ENCODE results near the gene ALKBH5. TPM values are rescaled to one million over a fixed set of nuclear protein-coding genes. Genes with fewer than 3 reads are reported as not detected.

ALKBH5 gene
- polyA plus RNA-seq, 2 of the 4 experiments (the other 2 are of a cell fraction): 57.9 to 105 TPM

DNA sequence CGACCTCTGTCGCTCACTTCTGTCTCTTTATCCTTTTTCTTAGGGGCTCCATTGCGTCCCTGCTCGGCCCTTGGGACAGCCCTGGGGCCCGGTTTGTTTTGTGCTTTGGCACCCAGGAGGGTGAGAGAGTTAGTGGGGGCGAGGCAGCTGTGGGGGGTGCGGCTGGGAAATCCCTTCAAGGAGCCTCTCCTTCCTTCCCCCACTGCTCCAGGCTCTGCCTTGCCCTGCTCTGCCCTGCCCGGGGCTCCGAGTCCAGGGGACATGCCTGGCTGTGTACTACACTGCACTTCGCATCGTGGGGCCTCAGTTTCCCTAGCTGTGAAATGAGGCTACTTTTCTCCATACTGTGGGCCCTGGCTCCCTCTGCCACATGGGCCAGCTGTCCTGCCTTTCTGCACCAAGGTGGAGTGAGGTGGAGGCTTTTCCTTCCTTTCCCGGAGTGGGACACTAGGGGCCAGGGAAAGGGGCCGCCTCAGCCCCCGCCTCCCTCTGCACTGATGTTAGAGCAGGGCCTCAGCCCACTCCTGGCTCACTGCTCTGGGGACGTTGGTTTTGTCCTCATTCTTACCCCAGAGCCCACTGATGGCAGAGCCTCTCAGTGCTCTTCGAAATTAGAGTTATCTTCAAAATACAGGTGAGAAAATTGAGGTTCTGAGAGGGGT lies 42.8 kb downstream of the ALKBH5 start:
- ChIA-PET POLR2A (no interaction called here), CTCF (interaction anchor here (0.8 to 1.2 kb wide), 2 partner anchors 9 to 10 kb away, joined by 4 to 8 read pairs; no protein-coding TSS in a partner anchor)
- H3K4me1 ChIP-seq: peaks cover 11% of the 10 kb centered on the region
- peak overlapping the region; percentile 85 to 96 for H3K27ac ChIP-seq
- 53% methylated on average over 14 of the region's 16 CpGs for WGBS (ENCODE audit: missing lambda C conversion rate)
- H3K9me3 ChIP-seq: no peaks in the 10 kb centered on the region
- TF ChIP-seq RCOR1 (IDR thresholded peaks at IDR 0.05; ENCODE audit: low read depth, low read length) (no peak), MYC (IDR thresholded peaks at IDR 0.05; ENCODE audit: borderline replicate concordance, low read length) (no peak), RNF2 (IDR thresholded peaks at IDR 0.05; ENCODE audit: borderline replicate concordance, low read depth) (no peak), CEBPB (IDR thresholded peaks at IDR 0.05) (no peak), RAD21 (conservative IDR thresholded peaks at IDR 0.05 in 1 of 2, IDR thresholded peaks at IDR 0.05 in 1 of 2) (no peak), SMC3 (IDR thresholded peaks at IDR 0.05) (no peak), RFX5 (IDR thresholded peaks at IDR 0.05) (no peak), MAFK (IDR thresholded peaks at IDR 0.05; ENCODE audit: partially characterized antibody) (no peak), EHMT2 (IDR thresholded peaks at IDR 0.05; ENCODE audit: low read depth) (no peak), POLR2A (IDR thresholded peaks at IDR 0.05; ENCODE audit: low read length) (no peak), CBX2 (IDR thresholded peaks at IDR 0.05; ENCODE audit: borderline replicate concordance, low read depth) (no peak), PHF8 (IDR thresholded peaks at IDR 0.05; ENCODE audit: borderline replicate concordance, low read depth) (no peak), HDAC2 (IDR thresholded peaks at IDR 0.05) (no peak), CHD4 (IDR thresholded peaks at IDR 0.05; ENCODE audit: borderline replicate concordance) (no peak)
- TF ChIP-seq, protein P1, sequence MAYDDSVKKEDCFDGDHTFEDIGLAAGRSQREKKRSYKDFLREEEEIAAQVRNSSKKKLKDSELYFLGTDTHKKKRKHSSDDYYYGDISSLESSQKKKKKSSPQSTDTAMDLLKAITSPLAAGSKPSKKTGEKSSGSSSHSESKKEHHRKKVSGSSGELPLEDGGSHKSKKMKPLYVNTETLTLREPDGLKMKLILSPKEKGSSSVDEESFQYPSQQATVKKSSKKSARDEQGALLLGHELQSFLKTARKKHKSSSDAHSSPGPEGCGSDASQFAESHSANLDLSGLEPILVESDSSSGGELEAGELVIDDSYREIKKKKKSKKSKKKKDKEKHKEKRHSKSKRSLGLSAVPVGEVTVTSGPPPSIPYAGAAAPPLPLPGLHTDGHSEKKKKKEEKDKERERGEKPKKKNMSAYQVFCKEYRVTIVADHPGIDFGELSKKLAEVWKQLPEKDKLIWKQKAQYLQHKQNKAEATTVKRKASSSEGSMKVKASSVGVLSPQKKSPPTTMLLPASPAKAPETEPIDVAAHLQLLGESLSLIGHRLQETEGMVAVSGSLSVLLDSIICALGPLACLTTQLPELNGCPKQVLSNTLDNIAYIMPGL (CRISPR knock-in tag; IDR thresholded peaks at IDR 0.05; ENCODE audit: borderline replicate concordance): no peak
- TF ChIP-seq, protein P2, sequence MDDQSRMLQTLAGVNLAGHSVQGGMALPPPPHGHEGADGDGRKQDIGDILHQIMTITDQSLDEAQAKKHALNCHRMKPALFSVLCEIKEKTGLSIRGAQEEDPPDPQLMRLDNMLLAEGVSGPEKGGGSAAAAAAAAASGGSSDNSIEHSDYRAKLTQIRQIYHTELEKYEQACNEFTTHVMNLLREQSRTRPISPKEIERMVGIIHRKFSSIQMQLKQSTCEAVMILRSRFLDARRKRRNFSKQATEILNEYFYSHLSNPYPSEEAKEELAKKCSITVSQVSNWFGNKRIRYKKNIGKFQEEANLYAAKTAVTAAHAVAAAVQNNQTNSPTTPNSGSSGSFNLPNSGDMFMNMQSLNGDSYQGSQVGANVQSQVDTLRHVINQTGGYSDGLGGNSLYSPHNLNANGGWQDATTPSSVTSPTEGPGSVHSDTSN (IDR thresholded peaks at IDR 0.05): no peak
- DNase-seq (ENCODE audit: low read depth in 1 of 2, low spot score in 1 of 2) (no peak), ATAC-seq (peak in 1 of 2 experiments; percentile 5; a peak in 3 of 6 replicates), FAIRE-seq (no peak)
- H3K4me3 ChIP-seq: peak overlapping the region; percentile 79
- peak overlapping the region; percentile 95 for H3K4me2 ChIP-seq

DNA sequence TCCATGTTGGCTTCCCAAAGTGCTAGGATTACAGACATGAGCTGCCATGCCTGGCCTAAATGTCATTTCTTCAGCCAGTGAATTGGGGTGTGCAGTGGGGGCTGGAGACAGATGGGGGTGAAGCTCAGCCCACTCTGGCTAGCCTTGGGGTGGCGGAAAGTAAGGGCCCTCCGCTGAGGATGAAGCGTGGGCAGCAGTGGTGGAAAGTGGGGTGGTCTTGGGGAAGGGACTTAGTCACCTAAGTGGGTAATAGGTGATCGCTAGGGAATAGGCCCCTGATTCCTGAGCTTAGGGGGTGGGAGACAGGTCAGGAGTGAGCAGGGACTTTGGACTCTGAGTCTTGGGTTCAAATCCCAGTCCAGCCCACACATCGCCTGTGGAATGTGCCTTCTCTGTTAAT lies 44.0 kb downstream of the ALKBH5 start:
- no peak for TF ChIP-seq RFX5 (IDR thresholded peaks at IDR 0.05)
- no peak for TF ChIP-seq MAFK (IDR thresholded peaks at IDR 0.05; ENCODE audit: partially characterized antibody)
- no peak for TF ChIP-seq NPAS2 (CRISPR knock-in tag; IDR thresholded peaks at IDR 0.05; ENCODE audit: borderline replicate concordance)
- TF ChIP-seq JUN (IDR thresholded peaks at IDR 0.05): no peak
- TF ChIP-seq, protein P3, sequence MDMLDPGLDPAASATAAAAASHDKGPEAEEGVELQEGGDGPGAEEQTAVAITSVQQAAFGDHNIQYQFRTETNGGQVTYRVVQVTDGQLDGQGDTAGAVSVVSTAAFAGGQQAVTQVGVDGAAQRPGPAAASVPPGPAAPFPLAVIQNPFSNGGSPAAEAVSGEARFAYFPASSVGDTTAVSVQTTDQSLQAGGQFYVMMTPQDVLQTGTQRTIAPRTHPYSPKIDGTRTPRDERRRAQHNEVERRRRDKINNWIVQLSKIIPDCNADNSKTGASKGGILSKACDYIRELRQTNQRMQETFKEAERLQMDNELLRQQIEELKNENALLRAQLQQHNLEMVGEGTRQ (IDR thresholded peaks at IDR 0.05): no peak
- TF ChIP-seq CBX8 (IDR thresholded peaks at IDR 0.05): no peak
- no peak for TF ChIP-seq ZC3H11A (IDR thresholded peaks at IDR 0.05)
- TF ChIP-seq, protein P1 (CRISPR knock-in tag; IDR thresholded peaks at IDR 0.05; ENCODE audit: borderline replicate concordance): no peak
- TF ChIP-seq RARB (CRISPR knock-in tag; IDR thresholded peaks at IDR 0.05): no peak
- no peak for TF ChIP-seq ESRRA (IDR thresholded peaks at IDR 0.05; ENCODE audit: borderline replicate concordance, low read length)
- TF ChIP-seq TFCP2L1 (CRISPR knock-in tag; IDR thresholded peaks at IDR 0.05): no peak
- TF ChIP-seq, protein P4, sequence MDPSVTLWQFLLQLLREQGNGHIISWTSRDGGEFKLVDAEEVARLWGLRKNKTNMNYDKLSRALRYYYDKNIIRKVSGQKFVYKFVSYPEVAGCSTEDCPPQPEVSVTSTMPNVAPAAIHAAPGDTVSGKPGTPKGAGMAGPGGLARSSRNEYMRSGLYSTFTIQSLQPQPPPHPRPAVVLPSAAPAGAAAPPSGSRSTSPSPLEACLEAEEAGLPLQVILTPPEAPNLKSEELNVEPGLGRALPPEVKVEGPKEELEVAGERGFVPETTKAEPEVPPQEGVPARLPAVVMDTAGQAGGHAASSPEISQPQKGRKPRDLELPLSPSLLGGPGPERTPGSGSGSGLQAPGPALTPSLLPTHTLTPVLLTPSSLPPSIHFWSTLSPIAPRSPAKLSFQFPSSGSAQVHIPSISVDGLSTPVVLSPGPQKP (IDR thresholded peaks at IDR 0.05; ENCODE audit: low read depth, low read length): no peak
- no peak for TF ChIP-seq EHMT2 (IDR thresholded peaks at IDR 0.05; ENCODE audit: low read depth)
- TF ChIP-seq RAD21 (conservative IDR thresholded peaks at IDR 0.05 in 1 of 2, IDR thresholded peaks at IDR 0.05 in 1 of 2): no peak
- TF ChIP-seq, protein P5, sequence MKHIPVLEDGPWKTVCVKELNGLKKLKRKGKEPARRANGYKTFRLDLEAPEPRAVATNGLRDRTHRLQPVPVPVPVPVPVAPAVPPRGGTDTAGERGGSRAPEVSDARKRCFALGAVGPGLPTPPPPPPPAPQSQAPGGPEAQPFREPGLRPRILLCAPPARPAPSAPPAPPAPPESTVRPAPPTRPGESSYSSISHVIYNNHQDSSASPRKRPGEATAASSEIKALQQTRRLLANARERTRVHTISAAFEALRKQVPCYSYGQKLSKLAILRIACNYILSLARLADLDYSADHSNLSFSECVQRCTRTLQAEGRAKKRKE (CRISPR knock-in tag; IDR thresholded peaks at IDR 0.05; ENCODE audit: low read depth): no peak
- POLR2A ChIA-PET: no interaction called here
- no peak for DNase-seq (ENCODE audit: low read depth in 1 of 2, low spot score in 1 of 2)
- Histone ChIP-seq H3K27ac (no peak overlapping the region), H3K4me2 (no peak overlapping the region), H3K4me1 (peaks cover 11% of the 10 kb centered on the region), H3K9me3 (no peaks in the 10 kb centered on the region), H3K4me3 (no peak overlapping the region)
- FAIRE-seq: no peak
- no peak for ATAC-seq
- CTCF ChIA-PET: interaction anchor here (1.1 to 1.6 kb wide), 3 partner anchors 10 to 36 kb away, joined by 4 to 8 read pairs (median 6); no protein-coding TSS in a partner anchor
- WGBS (ENCODE audit: missing lambda C conversion rate): 91% methylated on average over 5 of the region's 5 CpGs
